HL-60 (cell line): ENCODE results near the gene LIPI.

ENCODE experiments used
- POLR2AphosphoS5 ChIP-seq: IDR thresholded peaks from 2 replicates; pipeline ENCODE4 v1.6.1; 2012; ENCODE audit warnings: low read depth
- TF ChIP-seq, protein P1 (sequence below): IDR thresholded peaks from one replicate; pipeline ENCODE4 v1.5.1; 2011; ENCODE audit warnings: low read length, control low read depth, inconsistent platforms; ENCODE audit not compliant: insufficient read depth

DNA sequence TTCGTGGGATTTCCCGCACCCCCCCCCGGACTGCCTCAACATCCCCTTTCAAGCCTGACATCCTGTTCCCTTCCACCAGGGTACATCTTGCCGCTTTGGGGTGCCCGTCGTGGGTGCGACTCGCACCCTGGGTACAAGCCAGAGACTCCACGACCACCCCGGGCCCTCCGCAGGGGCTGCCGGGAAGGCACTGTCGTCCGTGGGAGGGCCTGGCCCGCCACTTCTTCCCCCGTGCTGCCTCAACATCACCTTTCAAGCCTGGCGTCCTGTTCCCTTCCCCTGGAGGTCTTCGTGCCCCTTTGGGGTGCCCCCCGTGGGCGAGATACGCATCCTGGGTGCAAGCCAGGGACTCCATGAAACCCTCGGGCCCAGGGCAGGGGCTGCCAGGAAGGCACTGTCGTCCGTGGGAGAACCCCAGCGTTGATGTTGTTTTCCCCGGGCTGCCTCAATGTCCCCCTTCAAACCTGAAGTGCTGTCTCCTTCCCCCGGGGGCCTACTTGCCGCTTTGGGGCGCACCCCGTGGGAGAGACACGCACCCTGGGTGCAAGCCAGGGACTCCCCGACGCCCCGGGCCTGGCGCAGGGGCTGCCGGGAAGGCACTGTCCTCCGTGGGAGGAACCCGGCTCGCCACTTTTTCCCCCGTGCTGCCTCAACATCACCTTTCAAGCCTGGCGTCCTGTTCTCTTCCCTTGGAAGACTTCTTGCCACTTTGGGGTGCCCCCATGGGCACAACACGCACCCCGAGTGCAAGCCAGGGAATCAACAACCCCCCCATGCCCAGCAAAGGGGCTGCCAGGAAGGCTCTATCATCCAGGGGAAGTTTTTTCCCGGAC is 138.6 kb downstream of the LIPI start:
- no peak for TF ChIP-seq POLR2AphosphoS5
- TF ChIP-seq, protein P1, sequence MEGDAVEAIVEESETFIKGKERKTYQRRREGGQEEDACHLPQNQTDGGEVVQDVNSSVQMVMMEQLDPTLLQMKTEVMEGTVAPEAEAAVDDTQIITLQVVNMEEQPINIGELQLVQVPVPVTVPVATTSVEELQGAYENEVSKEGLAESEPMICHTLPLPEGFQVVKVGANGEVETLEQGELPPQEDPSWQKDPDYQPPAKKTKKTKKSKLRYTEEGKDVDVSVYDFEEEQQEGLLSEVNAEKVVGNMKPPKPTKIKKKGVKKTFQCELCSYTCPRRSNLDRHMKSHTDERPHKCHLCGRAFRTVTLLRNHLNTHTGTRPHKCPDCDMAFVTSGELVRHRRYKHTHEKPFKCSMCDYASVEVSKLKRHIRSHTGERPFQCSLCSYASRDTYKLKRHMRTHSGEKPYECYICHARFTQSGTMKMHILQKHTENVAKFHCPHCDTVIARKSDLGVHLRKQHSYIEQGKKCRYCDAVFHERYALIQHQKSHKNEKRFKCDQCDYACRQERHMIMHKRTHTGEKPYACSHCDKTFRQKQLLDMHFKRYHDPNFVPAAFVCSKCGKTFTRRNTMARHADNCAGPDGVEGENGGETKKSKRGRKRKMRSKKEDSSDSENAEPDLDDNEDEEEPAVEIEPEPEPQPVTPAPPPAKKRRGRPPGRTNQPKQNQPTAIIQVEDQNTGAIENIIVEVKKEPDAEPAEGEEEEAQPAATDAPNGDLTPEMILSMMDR = no peak
